Progenitor cell of endocrine pancreas (in vitro differentiated cells): ENCODE data around the gene SETD6. TPM values are rescaled to one million over a fixed set of nuclear protein-coding genes. Genes with fewer than 3 reads are reported as not detected.
"Not testable (repeated sequence)": the region's sequence is repeated elsewhere in the genome, so short reads cannot be mapped to it uniquely, and the experiment has no call there.

Experiments
- DNase-seq: peaks from one replicate; pipeline ENCODE4 v3.0.0; 2021; ENCODE audit warnings: low spot score; ENCODE audit not compliant: unreplicated experiment
- H3K27ac Mint-ChIP-seq: 2 replicates; pipeline ENCODE4 v1.8.0; 2021; ENCODE audit warnings: mild to moderate bottlenecking, moderate library complexity, mixed read lengths
- H3K27me3 Mint-ChIP-seq: 2 replicates; pipeline ENCODE4 v1.8.0; 2021; ENCODE audit warnings: mixed read lengths
- H3K36me3 Mint-ChIP-seq: 2 replicates; pipeline ENCODE4 v1.8.0; 2022; ENCODE audit warnings: mixed read lengths; ENCODE audit not compliant: insufficient read depth
- H3K4me1 Mint-ChIP-seq: 2 replicates; pipeline ENCODE4 v1.8.0; 2021; ENCODE audit warnings: low read depth, mixed read lengths
- H3K4me3 Mint-ChIP-seq: 2 replicates; pipeline ENCODE4 v1.8.0; 2021; ENCODE audit warnings: low read depth, mild to moderate bottlenecking, moderate library complexity, mixed read lengths
- H3K9me3 Mint-ChIP-seq: 2 replicates; pipeline ENCODE4 v1.8.0; 2021; ENCODE audit warnings: low read depth, mixed read lengths
- CTCF ChIP-seq: fragments of 200-600 bp; sonication (generic); IDR thresholded peaks from one replicate; pipeline ENCODE4 v1.5.0; 2021; ENCODE audit warnings: antibody characterized with exemption, mild to moderate bottlenecking; ENCODE audit not compliant: unreplicated experiment
- total RNA-seq: library from RNA; stranded (reverse); gene quantifications from 2 replicates; pipeline ENCODE4 v1.2.1, GENCODE V29; 2021

Gene SETD6
- total RNA-seq, 1 donor from 2014 or later: 33.7 TPM

DNA sequence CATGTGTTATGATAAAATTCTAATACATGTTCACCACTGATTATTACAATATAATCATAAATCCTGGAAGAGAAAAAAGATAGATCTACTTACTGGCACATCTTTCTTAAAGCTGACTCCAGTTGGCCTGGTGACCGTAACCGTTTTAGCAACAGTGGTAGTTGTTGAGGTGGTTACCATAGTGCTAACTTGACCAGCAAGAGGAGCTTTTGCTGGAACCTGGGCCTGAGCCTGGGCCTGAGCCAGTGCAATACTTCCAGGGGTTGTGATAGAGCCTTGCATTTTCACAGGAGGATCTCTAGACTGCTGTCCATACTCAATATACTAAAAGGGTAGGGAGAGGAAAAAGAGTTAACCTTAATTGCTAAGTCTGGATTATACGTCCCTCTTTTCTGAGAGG is 36.2 kb downstream of the SETD6 start:
- Mint-ChIP-seq H3K9me3 (no peaks in the 10 kb centered on the region), H3K27me3 (no peaks in the 10 kb centered on the region), H3K36me3 (peaks cover 20% of the 10 kb centered on the region), H3K4me3 (no peak overlapping the region), H3K4me1 (no peaks in the 10 kb centered on the region), H3K27ac (no peak overlapping the region)
- DNase-seq: no peak
- TF ChIP-seq CTCF: no peak

DNA sequence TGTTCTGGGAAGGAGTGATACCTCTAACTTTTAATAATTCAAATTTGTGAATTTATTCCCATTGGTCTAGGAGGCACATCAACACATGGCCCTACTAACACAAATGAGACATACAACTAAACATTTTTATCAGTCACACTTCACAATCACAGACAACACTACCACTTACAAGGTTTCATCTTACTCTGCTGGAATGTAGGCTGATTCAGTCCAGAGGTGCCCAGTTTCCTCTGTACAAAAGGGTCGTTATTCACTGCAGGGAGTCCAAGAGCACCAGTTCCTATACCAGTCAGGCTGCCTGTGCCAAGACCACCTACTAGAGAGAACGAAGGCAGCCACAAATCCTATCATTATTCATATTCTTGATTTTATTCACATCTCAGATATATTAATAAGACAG is 41.4 kb downstream of the SETD6 start:
- TF ChIP-seq CTCF: no peak
- Mint-ChIP-seq H3K9me3 (no peaks in the 10 kb centered on the region), H3K27ac (no peak overlapping the region), H3K4me3 (no peak overlapping the region), H3K4me1 (no peaks in the 10 kb centered on the region), H3K27me3 (no peaks in the 10 kb centered on the region), H3K36me3 (peaks cover 16% of the 10 kb centered on the region)
- DNase-seq: no peak

- no peak for DNase-seq
- H3K4me3 Mint-ChIP-seq: no peak overlapping the region
- no peak for TF ChIP-seq CTCF
- no peaks in the 10 kb centered on the region for H3K27me3 Mint-ChIP-seq
- H3K9me3 Mint-ChIP-seq: no peaks in the 10 kb centered on the region
- no peak overlapping the region for H3K27ac Mint-ChIP-seq
- H3K4me1 Mint-ChIP-seq: no peaks in the 10 kb centered on the region
- H3K36me3 Mint-ChIP-seq: peaks cover 27% of the 10 kb centered on the region
These were observed 47.9 kb downstream of the SETD6 start for GRCh38 chr16:58563235-58563634.

DNA sequence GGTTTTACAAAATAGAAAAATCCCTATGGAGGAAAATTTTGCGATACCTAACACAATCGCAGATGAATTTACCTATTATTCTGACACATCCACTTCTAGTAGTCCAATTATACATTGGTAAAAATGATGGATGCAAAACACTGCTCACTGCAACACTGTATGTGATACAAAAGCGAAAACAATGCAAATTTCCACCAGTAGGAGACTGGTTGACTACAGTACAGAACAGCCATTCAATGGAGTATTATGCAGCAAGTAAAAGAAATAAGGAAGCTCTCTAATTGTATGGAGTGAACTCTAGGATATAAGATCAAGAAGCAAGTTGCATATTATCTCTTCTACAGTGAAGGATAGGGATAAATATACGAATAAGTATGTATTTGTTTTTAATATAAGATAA is 48.5 kb downstream of the SETD6 start:
- no peak overlapping the region for H3K4me3 Mint-ChIP-seq
- no peaks in the 10 kb centered on the region for H3K9me3 Mint-ChIP-seq
- H3K27me3 Mint-ChIP-seq: no peaks in the 10 kb centered on the region
- no peak overlapping the region for H3K27ac Mint-ChIP-seq
- DNase-seq: no peak
- H3K36me3 Mint-ChIP-seq: peaks cover 29% of the 10 kb centered on the region
- no peaks in the 10 kb centered on the region for H3K4me1 Mint-ChIP-seq
- peak; percentile 15 for TF ChIP-seq CTCF

DNA sequence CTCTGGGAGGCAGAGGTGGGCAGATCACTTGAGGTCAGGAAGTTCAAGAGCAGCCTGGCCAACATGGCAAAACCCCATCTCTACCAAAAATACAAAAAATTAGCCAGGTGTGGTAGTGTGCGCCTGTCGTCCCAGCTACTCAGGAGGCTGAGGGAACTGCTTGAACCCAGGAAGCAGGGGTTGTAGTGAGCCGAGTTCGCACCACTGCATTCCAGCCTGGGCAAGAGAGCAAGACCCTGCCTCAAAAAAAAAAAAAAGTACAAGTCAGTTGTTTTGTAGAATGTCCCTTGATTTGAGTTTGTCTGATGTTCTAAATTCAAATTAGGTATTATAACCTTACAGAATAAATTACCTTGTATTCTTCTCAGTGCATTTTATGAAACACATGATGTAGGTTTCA is 50.4 kb downstream of the SETD6 start:
- H3K27ac Mint-ChIP-seq, H3K27me3 Mint-ChIP-seq, H3K4me1 Mint-ChIP-seq, DNase-seq, H3K4me3 Mint-ChIP-seq, H3K9me3 Mint-ChIP-seq: not testable (repeated sequence)
- peaks cover 37% of the 10 kb centered on the region for H3K36me3 Mint-ChIP-seq

Other genes with a start within 250 kb of the SETD6 start
- gene PRSS54, start 220.5 kb upstream of the SETD6 start, total RNA-seq: not detected in 2 replicates
- gene GINS3, start 123.0 kb upstream of the SETD6 start, total RNA-seq: 9.5 and 9.9 TPM in 2 replicates
- 25.7 and 37.5 TPM in 2 replicates for gene NDRG4, start 15.4 kb upstream of the SETD6 start, total RNA-seq
- gene CNOT1, start 114.3 kb downstream of the SETD6 start, total RNA-seq: 233 and 235 TPM in 2 replicates
- 43.4 and 43.7 TPM in 2 replicates for gene SLC38A7, start 169.3 kb downstream of the SETD6 start, total RNA-seq
- 79.8 and 82.9 TPM in 2 replicates for gene GOT2, start 218.8 kb downstream of the SETD6 start, total RNA-seq